Skin epidermis (tissue), 12 donors: ENCODE data around the gene CTSW.
A peak's percentile ranks its signal among the peaks of the same experiment; 100 is the strongest.

Experiments used
- H3K27ac ChIP-seq, 21 experiments: fragments of 200-600 bp; sonication (generic) in 11 of 21; one replicate each; pipeline ENCODE4 v1.5.0; 2020; ENCODE audit warnings: mild to moderate bottlenecking in 3 of 21, inconsistent platforms in 2 of 21, moderate library complexity in 2 of 21
- H3K4me3 ChIP-seq, 7 experiments: fragments of 200-600 bp; sonication (generic) in 2 of 7; one replicate each; pipeline ENCODE4 v1.5.0; 2020; ENCODE audit warnings: inconsistent platforms in 2 of 7, mild to moderate bottlenecking in 2 of 7, moderate library complexity in 1 of 7

CTSW gene

DNA sequence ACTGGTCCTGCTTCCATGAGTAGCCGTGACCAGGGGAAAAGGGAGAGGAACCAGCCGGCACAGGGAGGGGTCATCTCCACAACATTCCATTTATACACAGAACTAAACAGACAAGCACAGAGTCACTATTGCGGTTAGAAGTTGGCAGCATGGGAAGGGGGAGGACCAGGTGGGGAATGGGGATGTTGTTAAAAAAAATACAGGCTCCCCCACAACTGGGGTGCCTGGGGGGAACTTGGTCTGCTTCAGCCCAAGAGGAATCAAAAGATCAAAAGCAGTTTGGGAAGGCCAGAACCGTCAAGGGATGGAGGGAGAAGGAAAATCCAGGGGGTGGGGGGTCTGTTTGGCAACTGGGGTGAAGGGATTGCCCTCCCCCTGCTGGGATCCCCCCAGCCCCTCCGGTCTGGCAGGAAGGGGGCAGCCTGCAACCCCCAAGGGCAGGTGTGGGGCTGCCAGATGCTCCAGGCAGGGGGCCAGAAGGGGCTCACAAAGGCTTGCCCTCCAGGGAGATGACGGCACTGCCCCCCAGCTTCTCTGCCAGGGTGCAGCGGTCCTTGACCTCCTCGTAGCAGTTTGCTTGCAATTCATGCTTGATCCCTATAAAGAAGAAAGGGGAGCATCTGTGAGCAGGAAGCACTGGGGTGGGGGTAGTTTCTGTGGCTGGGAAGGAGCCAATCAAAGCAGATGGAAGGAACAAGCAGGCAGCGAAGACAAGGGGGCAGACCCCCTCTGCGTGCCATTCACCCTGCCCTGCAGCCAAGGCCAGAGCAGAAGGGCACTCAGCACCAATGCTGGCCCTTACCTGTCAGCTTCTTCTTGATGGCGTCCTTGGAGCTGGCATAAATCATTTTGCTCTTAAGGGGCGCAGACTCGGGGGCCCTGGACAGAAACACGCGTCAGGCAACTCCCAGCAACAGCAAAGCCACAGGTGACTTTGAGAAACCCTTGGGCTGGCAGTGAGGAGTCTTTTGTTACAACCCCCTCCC is 24.5 kb upstream of the CTSW start:
- Histone ChIP-seq H3K4me3 (no peak overlapping the region), H3K27ac (no peak overlapping the region)

DNA sequence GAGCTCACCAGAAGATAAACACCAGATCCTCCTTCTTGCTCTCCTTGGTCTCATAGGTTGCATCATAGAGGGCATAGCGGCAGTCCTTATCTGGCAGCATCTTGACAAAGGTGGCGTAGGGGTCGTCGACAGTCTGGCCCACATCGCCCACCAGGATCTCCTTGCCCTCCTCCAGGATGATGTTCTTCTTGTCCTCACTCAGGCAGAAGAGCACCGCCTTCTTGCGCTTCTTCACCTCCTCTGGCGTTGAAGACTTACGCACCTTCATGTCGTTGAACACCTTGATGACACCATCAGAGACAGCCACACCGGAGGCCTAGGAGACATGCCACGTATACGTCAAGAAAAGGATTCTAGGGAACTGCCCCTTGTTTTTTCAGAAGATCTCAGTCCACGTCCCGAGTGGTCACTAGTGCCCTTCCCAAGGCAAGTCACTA is 23.7 kb upstream of the CTSW start:
- peak overlapping the region in 3 of 21 experiments; percentile 94 to 97 (median 96) for H3K27ac ChIP-seq

DNA sequence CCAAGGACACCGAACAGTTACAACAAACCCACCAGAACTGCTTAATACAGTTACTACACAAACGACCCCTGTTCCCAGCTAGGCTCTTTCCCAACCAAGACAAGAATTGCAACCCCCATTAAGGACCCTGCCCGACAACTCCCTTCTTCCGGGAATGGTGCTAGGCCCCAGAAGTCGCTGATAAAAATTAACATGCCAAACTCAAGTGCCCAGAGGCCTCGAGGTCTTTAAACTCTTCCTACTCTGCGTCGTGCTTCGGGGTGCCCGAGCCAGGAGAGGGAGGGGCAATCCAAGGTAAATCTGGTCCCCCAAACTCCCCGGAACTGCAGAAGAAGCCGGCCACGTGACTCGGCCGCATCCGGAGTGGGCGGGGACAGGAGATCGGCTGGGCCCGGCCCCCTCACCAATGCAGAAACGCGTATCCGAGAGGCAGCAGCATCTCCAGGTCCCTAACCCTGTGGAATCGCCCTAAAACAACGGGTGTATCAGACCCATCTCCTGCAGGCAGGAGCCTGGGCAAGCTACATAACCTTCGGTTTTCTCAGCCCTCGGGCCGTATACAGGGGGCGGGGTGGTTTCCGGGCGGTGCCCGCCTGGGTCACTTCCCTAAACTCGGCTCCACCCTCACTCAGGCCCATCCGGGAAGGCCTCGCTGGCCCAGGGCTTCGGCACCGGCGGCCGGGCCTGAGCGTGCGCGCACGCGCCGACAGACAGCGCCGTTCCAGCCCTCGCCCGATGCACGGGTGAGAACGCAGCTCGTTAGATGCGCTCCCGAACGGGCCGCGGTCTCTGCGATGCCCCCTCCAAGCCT is 22.7 kb upstream of the CTSW start:
- peak overlapping the region; percentile 89 to 99 (median 96) for H3K27ac ChIP-seq

More for the DNA sequence above, 23.7 kb upstream of the CTSW start:
- H3K4me3 ChIP-seq = peak overlapping the region in 5 of 7 experiments; percentile 82 to 99 (median 98)

DNA sequence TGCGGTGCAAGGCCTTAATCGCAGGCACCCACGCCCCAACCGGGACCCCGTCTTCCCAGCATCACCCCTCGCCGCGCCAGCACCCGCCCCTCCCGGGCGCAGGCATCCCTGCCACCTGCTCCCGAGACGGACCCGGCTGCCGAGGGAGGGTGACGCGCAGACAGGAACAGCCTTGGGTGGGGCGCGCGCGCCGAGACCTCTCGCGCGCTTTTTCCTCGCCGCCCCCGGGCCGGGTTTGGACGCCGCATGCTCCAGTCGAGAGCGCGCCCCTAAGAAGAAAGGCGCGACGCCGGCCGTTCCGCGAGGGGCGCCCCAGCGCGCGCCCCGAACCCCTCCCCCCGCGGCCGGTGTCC is 22.2 kb upstream of the CTSW start:
- H3K27ac ChIP-seq = peak overlapping the region; percentile 89 to 99 (median 96)
- peak overlapping the region; percentile 80 to 100 (median 98) for H3K4me3 ChIP-seq

More for the DNA sequence above, 22.7 kb upstream of the CTSW start:
- peak overlapping the region; percentile 80 to 100 (median 98) for H3K4me3 ChIP-seq

DNA sequence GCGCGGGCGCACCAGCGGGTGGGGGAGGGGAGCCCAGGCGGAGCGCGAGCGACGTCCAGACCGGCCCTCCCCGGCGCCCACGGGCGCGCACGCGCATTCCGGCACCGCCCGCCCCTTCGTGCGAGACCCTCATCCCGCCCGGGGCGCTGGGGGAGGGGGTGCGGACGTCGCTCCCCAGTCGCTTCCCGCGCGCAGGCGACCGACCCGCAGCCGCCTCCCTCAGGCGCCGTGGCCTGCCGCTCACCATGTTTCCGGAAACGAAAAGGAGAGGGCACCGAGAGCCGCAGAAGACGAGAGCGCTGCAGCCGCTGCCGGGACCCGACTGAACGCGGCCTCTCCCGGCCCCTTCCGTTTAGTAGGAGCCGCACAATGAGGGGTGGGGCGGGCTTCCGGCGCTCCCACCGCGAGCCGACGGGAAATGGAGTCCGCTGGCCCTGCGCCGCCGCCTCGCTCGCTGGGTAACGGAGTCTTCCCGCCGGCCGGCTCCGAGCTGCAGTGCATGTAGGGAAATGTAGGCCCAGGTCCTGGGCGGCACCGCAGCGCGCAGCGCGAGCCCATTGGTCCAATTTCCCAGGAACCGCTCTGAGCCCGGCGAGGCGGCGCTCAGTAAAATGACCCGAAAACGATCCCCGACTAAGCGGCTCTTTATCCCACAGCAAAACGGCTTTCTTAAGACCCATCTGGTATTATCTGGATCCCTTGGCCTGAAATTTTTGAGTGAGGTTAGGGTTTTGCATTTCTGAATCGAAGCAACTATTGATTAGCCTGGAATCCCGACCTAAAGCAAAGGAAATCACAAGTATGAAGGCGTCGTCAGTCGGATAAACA is 21.6 kb upstream of the CTSW start, which contains the start of gene CFL1:
CFL1 (minus strand) TSS at position 328 of the 828 bp plus-strand sequence; CDS start at position 247, 81 bp downstream.
- peak within 1 kb of the TSS; percentile 80 to 100 (median 98) for H3K4me3 ChIP-seq

DNA sequence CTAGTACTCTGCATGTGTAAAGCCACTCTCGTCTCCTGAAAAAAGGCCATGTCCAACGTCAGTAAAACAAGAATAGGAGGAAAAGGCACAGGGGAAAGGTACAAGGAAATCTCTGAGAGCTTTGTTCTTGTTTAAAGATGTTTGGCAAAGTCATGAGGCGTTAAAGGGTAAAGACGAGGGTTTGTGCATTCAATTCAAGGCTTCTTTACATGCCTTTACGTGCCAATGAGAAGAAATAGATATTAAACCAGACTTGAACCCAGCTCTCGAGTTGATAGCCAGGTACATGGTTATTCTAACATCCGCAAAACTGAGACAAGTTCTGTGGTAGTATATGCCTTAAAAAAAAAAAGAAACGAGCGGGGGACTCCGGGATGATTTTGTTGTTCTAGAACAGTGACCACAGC is 21.0 kb upstream of the CTSW start:
- peak overlapping the region; percentile 80 to 100 (median 98) for H3K4me3 ChIP-seq

More for the DNA sequence above, 21.6 kb upstream of the CTSW start, which contains the start of gene CFL1:
- H3K27ac ChIP-seq = peak within 1 kb of the TSS; percentile 89 to 99 (median 96)

DNA sequence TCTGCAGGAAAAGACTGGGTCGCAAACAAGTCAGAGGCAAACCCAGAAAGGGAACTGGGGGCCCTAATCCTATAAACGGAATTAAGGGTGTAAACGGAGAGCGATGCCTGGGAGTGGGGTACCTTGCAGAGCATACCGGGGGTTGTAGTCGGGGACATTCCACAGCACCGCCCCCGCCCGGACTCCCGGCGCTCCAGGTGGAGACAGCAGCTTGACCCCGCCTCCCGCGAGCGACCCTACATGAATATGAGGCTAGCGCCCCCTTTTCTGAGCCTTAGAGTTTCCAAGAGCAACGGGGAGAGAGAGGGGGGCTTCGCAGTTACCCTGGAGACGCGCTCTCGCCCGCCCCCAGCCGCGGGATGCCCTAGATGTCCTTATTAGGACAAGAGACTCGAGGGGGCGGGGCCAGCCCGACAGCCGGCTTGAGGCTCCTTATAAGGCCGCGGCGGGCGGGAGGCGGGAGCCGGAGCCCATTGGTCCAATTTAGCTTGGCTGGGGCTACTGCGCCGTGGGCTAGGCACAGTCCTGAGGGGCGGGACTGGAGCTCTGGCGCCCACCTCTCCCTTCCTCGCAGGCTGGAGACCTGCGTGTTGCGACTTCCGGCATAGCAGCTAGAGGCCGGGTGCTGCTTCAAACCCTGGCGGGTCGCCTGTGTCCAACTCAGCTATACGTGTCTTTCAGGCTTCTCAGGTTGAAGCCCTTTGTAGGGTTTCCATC is 20.4 kb upstream of the CTSW start:
- Histone ChIP-seq H3K27ac (peak overlapping the region; percentile 57 to 99 (median 96)), H3K4me3 (peak overlapping the region; percentile 80 to 100 (median 98))

More for the DNA sequence above, 21.0 kb upstream of the CTSW start:
- H3K27ac ChIP-seq = peak overlapping the region; percentile 57 to 99 (median 96)

DNA sequence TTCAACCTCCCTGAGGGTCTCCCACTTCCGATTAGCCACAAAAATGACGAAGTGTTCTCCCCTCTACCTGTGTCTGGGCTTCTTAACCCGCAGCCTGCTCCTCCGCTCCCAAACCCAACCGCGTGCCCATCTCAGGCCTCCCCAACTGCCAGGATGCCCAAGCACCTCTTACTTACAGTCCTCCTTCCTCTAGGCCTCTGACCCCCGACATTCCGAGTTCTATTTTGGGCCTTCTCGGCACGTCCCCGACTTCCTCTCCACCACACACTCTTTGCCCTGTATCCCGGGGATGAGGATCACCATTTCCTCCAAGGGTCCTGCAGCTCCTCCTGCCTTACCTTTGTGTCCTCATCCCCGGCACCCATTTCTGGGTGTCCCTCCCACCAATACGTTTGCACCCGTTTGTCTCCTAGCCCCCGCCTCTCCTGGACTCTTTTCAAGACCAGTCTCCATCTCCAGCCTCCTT is 19.8 kb upstream of the CTSW start:
- Histone ChIP-seq H3K27ac (peak overlapping the region in 20 of 21 experiments; percentile 77 to 99 (median 96)), H3K4me3 (peak overlapping the region; percentile 80 to 100 (median 98))

DNA sequence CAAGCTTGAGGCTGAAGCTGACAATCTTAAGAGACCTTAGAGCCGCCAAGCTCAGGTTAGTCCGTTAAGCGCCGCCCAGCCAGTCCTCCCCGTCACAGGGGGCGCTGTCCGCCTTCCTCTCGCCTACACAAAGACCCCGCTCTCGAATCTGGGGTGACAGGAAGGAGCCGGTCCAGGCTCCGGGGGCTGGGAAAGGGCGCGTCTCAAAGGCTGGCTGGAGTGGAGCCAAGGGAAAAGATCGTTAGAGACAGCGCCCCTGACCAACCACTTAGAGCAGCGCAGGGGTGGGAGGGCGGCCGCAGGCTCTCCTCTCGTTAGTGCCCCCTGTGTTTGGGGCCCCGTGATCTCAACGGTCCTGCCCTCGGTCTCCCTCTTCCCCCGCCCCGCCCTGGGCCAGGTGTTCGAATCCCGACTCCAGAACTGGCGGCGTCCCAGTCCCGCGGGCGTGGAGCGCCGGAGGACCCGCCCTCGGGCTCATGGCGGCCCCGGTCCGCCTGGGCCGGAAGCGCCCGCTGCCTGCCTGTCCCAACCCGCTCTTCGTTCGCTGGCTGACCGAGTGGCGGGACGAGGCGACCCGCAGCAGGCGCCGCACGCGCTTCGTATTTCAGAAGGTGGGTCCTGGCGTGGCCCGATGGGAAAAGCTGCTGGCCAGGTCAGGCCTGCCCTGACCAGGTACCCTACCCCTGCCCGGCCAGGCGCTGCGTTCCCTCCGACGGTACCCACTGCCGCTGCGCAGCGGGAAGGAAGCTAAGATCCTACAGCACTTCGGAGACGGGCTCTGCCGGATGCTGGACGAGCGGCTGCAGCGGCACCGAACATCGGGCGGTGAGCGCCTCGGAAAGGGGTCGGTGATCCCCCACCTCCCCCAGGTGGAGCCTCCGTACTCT is 19.1 kb upstream of the CTSW start, which contains the start of gene MUS81:
MUS81 (plus strand) TSS at position 156 of the 887 bp plus-strand sequence; CDS start at position 477, 321 bp downstream.
- Histone ChIP-seq H3K4me3 (peak within 1 kb of the TSS; percentile 80 to 100 (median 98)), H3K27ac (peak within 1 kb of the TSS; percentile 77 to 99 (median 96))

DNA sequence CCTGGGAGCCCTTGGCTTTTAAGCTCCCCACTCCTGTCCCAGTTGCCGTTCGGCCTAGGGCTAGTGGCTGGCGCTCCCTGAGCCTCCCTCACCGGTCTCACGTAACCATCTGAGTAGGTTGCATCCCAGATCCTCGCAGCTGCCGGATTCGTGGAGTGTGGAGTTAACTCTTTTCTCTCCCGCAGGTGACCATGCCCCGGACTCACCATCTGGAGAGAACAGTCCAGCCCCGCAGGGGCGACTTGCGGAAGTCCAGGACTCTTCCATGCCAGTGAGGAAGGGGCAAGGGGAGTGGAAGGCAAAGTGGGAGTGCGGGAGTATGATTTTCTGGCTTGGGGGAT is 18.5 kb upstream of the CTSW start:
- peak overlapping the region; percentile 80 to 100 (median 98) for H3K4me3 ChIP-seq
- H3K27ac ChIP-seq = peak overlapping the region; percentile 77 to 99 (median 96)

DNA sequence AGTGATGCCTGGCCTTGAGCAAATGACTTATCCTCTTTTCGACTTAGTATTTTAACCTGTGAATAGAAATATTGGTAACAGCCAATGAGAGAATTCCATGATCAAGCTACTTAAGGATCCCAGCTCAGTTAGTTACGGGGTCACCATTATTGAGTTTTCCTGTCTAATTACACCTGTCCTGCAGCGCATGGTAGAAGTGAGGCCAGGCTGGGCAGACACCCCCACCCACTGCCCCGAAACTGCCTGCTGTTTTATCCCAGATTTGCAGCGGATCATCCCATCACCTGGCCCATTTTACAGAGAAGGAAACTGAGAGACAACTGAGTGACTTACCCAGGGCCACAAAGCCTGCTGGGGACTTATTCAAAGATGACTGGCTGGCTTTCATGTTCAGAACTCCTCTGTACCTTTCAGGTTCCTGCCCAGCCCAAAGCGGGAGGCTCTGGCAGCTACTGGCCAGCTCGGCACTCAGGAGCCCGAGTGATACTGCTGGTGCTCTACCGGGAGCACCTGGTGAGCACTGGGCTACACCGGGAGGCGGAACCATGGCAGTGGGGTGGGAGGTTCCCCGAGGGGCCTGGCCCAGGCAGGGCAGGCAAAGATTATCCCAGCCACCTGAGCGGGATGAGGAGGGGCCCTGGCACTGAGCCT is 18.0 kb upstream of the CTSW start:
- Histone ChIP-seq H3K4me3 (peak overlapping the region; percentile 80 to 100 (median 98)), H3K27ac (peak overlapping the region in 17 of 21 experiments; percentile 14 to 99 (median 96))

DNA sequence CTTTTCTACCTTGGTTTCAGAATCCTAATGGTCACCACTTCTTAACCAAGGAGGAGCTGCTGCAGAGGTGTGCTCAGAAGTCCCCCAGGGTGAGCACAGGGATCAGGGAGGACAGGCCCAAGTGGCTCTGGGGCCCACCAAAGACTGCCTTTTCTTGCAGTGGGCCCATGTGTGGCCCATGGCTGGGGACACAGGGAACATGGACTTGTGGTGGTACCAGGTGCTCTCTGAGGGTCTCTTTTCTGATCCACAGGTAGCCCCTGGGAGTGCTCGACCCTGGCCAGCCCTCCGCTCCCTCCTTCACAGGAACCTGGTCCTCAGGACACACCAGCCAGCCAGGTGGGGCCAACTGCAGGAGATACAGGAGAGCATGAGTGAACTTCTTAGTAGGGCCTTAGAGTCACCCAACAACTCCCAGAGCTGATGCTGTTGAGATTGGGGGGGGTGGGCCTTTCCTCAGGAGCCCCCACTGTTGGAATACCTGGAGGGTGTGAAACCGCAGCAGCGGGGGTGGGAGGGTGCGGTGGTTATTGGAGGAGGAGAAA is 17.4 kb upstream of the CTSW start:
- peak overlapping the region in 6 of 21 experiments; percentile 14 to 93 (median 28) for H3K27ac ChIP-seq
- no peak overlapping the region for H3K4me3 ChIP-seq

DNA sequence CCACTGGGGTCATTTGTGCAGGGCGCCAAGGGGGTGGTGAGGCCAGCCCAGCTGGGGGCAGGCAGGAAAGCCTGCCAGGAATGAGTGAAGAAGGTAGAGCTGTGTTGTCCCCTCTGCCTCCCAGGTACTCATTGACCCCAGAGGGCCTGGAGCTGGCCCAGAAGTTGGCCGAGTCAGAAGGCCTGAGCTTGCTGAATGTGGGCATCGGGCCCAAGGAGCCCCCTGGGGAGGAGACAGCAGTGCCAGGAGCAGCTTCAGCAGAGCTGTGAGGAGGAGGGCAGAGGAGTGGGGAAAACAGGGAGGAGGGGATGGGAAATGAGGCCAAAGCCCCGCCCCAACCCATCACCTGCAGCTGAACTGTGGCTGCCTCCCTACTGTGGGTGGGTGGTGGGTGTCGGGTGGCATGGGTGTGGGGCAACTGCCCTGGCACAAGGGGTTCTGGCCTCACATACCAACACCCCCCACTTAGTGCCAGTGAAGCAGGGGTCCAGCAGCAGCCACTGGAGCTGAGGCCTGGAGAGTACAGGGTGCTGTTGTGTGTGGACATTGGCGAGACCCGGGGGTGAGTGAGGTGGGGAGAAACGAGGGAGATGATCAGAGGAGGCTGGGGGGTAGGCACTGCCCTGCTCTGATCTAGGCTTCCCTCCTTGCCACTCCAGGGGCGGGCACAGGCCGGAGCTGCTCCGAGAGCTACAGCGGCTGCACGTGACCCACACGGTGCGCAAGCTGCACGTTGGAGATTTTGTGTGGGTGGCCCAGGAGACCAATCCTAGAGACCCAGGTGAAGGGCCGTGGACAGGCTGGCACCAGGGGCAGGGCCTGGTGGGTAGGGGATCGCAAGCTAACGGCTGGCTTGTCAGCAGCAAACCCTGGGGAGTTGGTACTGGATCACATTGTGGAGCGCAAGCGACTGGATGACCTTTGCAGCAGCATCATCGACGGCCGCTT is 16.4 kb upstream of the CTSW start:
- Histone ChIP-seq H3K4me3 (no peak overlapping the region), H3K27ac (peak overlapping the region in 2 of 21 experiments; percentile 3 to 41)

DNA sequence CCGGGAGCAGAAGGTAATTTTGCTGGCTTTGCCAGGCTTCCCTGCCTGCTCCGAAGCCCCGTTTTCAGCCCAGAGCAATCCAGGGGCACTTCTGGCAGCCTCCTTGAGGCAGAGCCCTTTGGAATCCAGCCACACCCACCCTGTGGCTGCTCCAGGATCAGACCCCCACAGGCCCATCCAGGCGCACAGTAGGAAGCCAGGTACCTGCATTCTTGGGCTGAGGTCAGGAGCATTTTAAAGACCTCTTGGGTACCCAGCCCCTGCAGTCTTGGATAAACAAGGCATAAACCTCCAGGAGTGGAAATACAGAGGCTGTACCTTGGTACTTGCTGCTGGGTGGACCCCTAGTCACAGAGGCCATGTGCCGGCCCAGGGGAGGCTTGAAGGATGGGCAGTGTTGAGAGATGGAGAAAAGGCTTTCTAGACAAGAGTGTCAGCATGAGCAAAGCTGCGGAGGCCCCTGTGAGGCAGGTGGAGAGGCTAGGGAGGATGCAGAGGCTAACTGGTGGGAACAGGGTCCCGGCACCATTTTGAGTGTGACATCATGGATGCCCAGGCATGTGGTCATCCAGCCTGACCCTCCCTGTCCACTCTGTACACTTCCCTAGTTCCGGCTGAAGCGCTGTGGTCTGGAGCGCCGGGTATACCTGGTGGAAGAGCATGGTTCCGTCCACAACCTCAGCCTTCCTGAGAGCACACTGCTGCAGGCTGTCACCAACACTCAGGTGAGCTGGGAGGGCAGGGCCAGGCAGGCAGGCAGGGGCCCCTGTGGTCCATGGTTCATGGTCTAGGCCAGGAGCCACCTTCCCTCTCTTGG is 15.5 kb upstream of the CTSW start:
- no peak overlapping the region for H3K27ac ChIP-seq
- no peak overlapping the region for H3K4me3 ChIP-seq
